Mesodermal cell (in vitro differentiated cells): ENCODE measurements around the gene TMEM135.

Experiments used
- H3K27ac ChIP-seq: 2 replicates; pipeline ENCODE4 v1.7.0; 2013; ENCODE audit warnings: mild to moderate bottlenecking, low read depth, low read length, moderate library complexity; ENCODE audit not compliant: severe bottlenecking
- H3K36me3 ChIP-seq: 2 replicates; pipeline ENCODE4 v1.7.1; 2013; ENCODE audit warnings: mild to moderate bottlenecking, low read length, moderate library complexity; ENCODE audit not compliant: control insufficient read depth, insufficient read depth
- H3K4me1 ChIP-seq: one replicate; pipeline ENCODE4 v1.7.1; 2013; ENCODE audit warnings: mild to moderate bottlenecking, low read length; ENCODE audit not compliant: insufficient read depth, control insufficient read depth, poor library complexity, severe bottlenecking
- H3K4me3 ChIP-seq: 2 replicates; pipeline ENCODE4 v1.7.0; 2013; ENCODE audit warnings: low read length, control low read depth, mild to moderate bottlenecking; ENCODE audit not compliant: insufficient read depth, poor library complexity, severe bottlenecking; ENCODE audit errors: extremely low read depth
- H3K9me3 ChIP-seq: 2 replicates; pipeline ENCODE4 v1.7.1; 2013; ENCODE audit warnings: mild to moderate bottlenecking, low read length, moderate library complexity; ENCODE audit not compliant: control insufficient read depth
- WGBS, 2 experiments: methylation state at CpG; one replicate each; pipeline ENCODE4 v1.1.5; 2013; ENCODE audit warnings: missing lambda C conversion rate in 2 of 2; ENCODE audit not compliant: insufficient coverage in 2 of 2; 5-methylcytosine and 5-hydroxymethylcytosine counted together

TMEM135 gene

DNA sequence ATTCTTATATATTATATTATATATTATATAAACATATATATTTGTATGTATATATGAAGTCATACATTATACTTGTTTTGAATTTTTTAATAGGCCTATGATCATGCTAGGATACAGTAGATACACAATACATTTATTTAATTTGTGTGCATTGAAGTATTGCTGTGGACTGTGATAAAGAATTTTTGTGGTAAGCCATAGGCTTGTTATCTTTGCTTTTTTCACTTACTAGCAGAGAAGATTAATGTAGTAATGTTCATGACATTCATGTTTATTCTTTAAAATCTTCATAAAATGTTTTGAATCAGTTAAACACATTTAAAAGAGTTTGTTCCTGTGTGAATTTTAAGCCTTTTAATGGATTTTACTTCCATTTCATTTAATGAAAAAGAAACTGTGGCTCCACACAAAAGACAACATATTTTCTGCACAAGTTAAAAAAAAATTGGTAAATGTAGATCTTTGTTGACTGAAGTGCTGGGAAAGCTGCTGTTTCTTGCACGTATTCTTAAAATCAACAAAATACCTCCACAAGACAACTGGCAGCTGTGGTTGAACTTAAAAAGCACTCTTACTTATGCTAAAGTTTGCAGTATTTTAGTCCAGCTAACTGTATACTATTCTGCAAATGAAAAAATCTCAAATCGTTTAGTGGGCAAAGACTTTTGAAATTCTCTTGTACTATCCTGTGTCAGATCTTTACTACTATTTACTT is 156.2 kb downstream of the TMEM135 start:
- no peak overlapping the region for H3K27ac ChIP-seq
- no peak overlapping the region for H3K4me3 ChIP-seq
- H3K9me3 ChIP-seq: no peaks in the 10 kb centered on the region
- WGBS, 2 experiments: no CpG with 5 or more reads among the region's 2 CpGs
- H3K36me3 ChIP-seq: no peaks in the 10 kb centered on the region
- peaks cover 3% of the 10 kb centered on the region for H3K4me1 ChIP-seq

GRCh38 chr11:87194985-87195820 is 157.5 kb downstream of the TMEM135 start:
- Histone ChIP-seq H3K9me3 (no peaks in the 10 kb centered on the region), H3K27ac (no peak overlapping the region), H3K4me1 (peaks cover 3% of the 10 kb centered on the region), H3K4me3 (no peak overlapping the region), H3K36me3 (no peaks in the 10 kb centered on the region)
- 95 to 96% methylated on average over 8 to 12 of the region's 14 CpGs for WGBS, 2 experiments

DNA sequence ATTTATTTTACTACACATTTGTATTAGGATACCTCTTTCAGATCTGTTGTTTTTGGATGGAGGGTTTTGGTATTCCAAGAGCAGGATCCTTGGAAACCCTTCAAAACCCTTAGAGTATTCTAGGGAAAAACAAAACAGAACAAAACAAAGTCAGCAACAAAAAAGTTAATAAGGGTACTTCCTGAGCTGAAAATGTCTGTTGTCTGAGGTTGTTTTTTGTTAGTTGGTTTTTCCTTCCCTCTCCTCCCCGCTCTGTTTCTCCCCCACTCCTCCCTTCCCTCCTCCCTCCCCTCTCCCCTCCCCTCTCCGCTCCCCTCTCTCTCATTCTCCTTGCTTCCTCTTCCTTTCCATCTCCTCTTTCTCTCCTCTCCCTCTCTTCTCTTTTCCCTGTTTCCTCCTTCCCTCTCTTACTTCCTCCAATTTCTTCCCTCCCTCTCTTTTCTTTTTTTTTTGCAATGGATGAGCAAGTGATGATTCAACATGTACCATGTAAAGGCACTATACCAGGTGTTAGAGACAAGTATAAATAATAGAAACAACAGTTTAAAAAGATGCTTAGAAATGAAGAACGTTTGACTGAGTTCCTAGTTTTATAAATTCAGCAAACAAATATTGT is 160.6 kb downstream of the TMEM135 start:
- Histone ChIP-seq H3K36me3 (no peaks in the 10 kb centered on the region), H3K9me3 (no peaks in the 10 kb centered on the region), H3K4me3 (no peak overlapping the region), H3K4me1 (peaks cover 3% of the 10 kb centered on the region), H3K27ac (peak overlapping the region; percentile 10)
- 100% methylated on average over 2 of the region's 3 CpGs; no CpG with 5 or more reads in 1 of the 2 experiments for WGBS, 2 experiments

GRCh38 chr11:87201376-87201775 is 163.6 kb downstream of the TMEM135 start:
- Histone ChIP-seq H3K4me3 (no peak overlapping the region), H3K27ac (no peak overlapping the region), H3K36me3 (no peaks in the 10 kb centered on the region), H3K9me3 (no peaks in the 10 kb centered on the region), H3K4me1 (peaks cover 3% of the 10 kb centered on the region)
- WGBS, 2 experiments: 100% methylated on average over 1 of the region's 2 CpGs; no CpG with 5 or more reads in 1 of the 2 experiments

DNA sequence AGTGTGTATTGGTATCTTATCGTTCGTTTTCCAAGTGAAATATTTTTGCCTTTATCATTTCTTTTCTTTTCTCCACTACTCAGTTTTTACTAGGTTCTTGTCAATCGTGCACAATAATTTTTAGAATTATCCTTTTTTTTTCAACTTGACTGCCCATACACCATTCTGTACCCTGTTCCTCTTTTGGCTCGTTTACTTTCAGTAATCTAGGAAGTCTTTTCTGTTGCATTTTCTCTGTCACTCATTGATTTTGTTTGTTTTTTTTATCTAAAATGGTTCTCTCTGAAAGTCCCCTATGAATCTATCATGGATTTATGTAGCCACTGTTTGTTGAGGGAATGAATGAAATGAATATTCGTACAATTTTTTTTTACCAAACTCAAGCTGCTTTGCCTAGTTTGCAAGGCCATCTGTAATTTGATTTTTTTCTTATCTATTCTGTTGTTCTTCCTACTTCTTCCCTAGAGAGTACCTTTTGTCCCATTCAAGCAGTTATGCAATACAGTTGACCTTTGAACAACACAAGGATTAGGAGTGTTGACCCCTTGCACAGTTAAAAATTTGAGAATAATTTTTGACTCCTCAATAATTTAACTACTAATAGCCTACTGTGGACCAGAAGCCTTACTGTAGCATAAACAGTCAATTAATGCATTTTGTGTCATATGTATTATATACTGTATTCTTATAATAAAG is 166.3 kb downstream of the TMEM135 start:
- Histone ChIP-seq H3K4me1 (no peaks in the 10 kb centered on the region), H3K9me3 (no peaks in the 10 kb centered on the region), H3K36me3 (peaks cover 9% of the 10 kb centered on the region), H3K4me3 (no peak overlapping the region), H3K27ac (no peak overlapping the region)
- 100% methylated on average over 1 to 2 of the region's 5 CpGs for WGBS, 2 experiments

DNA sequence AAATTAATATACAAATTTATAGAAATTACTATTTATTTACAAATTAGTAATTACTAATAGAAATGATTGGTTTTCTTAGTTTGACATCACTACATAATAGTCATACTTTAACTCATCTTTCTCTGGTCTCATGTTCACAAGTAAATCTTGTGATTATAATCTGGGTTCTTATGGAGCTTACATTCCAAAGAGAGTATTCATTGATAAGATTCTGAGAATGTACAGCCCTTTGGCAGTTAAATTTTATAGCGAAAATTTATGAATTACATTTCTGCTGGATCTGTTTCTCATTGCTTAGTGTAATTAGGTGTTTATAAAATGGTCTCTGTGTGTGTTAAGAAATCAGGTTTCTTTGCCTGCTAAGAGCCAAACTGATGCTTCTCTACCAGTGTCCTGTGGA is 175.2 kb downstream of the TMEM135 start:
- H3K36me3 ChIP-seq: peaks cover 5% of the 10 kb centered on the region
- H3K9me3 ChIP-seq: no peaks in the 10 kb centered on the region
- H3K4me3 ChIP-seq: no peak overlapping the region
- H3K27ac ChIP-seq: no peak overlapping the region
- no peaks in the 10 kb centered on the region for H3K4me1 ChIP-seq
- 100% methylated on average over 1 of the region's 1 CpG; no CpG with 5 or more reads in 1 of the 2 experiments for WGBS, 2 experiments

DNA sequence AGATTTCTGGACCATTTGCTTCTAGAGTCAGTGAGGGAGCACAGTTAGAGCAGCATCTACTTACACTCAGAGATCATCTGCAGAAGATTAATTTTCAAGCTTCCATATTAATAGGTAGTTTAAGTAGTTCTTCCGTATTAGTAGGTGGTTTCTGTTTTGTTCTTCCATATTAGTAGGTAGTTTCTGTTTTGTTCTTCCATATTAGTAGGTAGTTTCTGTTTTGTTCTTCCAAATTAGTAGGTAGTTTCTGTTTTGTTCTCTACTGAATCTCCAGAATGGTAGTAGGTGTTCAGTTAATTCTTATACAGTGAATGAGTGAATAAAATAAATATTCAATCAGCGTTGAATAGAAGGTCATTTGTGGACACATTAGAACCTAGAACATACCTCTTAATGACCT is 175.7 kb downstream of the TMEM135 start:
- Histone ChIP-seq H3K9me3 (no peaks in the 10 kb centered on the region), H3K36me3 (no peaks in the 10 kb centered on the region), H3K4me1 (no peaks in the 10 kb centered on the region), H3K27ac (no peak overlapping the region), H3K4me3 (no peak overlapping the region)
- WGBS, 2 experiments: 100% methylated on average over 2 of the region's 2 CpGs; no CpG with 5 or more reads in 1 of the 2 experiments

GRCh38 chr11:87215236-87215635 is 177.5 kb downstream of the TMEM135 start:
- no peak overlapping the region for H3K4me3 ChIP-seq
- H3K27ac ChIP-seq: no peak overlapping the region
- no peaks in the 10 kb centered on the region for H3K9me3 ChIP-seq
- H3K4me1 ChIP-seq: no peaks in the 10 kb centered on the region
- H3K36me3 ChIP-seq: no peaks in the 10 kb centered on the region
- WGBS, 2 experiments: 100% methylated on average over 1 of the region's 1 CpG; no CpG with 5 or more reads in 1 of the 2 experiments

GRCh38 chr11:87219266-87219665 is 181.5 kb downstream of the TMEM135 start:
- no peaks in the 10 kb centered on the region for H3K4me1 ChIP-seq
- H3K9me3 ChIP-seq: no peaks in the 10 kb centered on the region
- no CpG with 5 or more reads among the region's 4 CpGs for WGBS, 2 experiments
- H3K4me3 ChIP-seq: no peak overlapping the region
- no peak overlapping the region for H3K27ac ChIP-seq
- no peaks in the 10 kb centered on the region for H3K36me3 ChIP-seq

- WGBS, 2 experiments: no CpG with 5 or more reads among the region's 2 CpGs
- Histone ChIP-seq H3K4me1 (no peaks in the 10 kb centered on the region), H3K9me3 (no peaks in the 10 kb centered on the region), H3K36me3 (no peaks in the 10 kb centered on the region), H3K4me3 (no peak overlapping the region), H3K27ac (no peak overlapping the region)
Measured at GRCh38 chr11:87223816-87224215, 186.1 kb downstream of the TMEM135 start.
